Liver (tissue), 3 donors: Measurements from ENCODE around the gene RARB.

Experiments
- ATF3 ChIP-seq: IDR thresholded peaks from 2 replicates; pipeline ENCODE4 v1.6.1; 2016; ENCODE audit warnings: antibody characterized with exemption
- CTCF ChIP-seq: fragments of 150-350 bp; IDR thresholded peaks from 2 replicates; pipeline ENCODE4 v1.5.1; 2017; ENCODE audit warnings: improper control_type of control experiment, low read depth, low read length; ENCODE audit not compliant: missing input control
- EGR1 ChIP-seq, 2 donors: IDR thresholded peaks; 2 replicates each; pipeline ENCODE4 v1.6.1; 2016 to 2018; ENCODE audit warnings: antibody characterized with exemption in 2 of 2, low read depth in 2 of 2
- MAX ChIP-seq: IDR thresholded peaks from 2 replicates; pipeline ENCODE4 v1.6.1; 2016; ENCODE audit warnings: antibody characterized with exemption
- RAD21 ChIP-seq, 2 donors: IDR thresholded peaks; 2 replicates each; pipeline ENCODE4 v1.6.1; 2016; ENCODE audit warnings: antibody characterized with exemption in 2 of 2, mild to moderate bottlenecking in 2 of 2
- TAF1 ChIP-seq: conservative IDR thresholded peaks from 2 replicates; pipeline ENCODE4 v1.6.1; 2016; ENCODE audit warnings: antibody characterized with exemption, mild to moderate bottlenecking
- ZBTB33 ChIP-seq: IDR thresholded peaks from 2 replicates; pipeline ENCODE4 v1.6.1; 2016; ENCODE audit warnings: antibody characterized with exemption
- donor health status: healthy.
- donor health status: healthy.

- TF ChIP-seq CTCF = no peak
- no peak for TF ChIP-seq ZBTB33
- TF ChIP-seq TAF1 = no peak
- no peak for TF ChIP-seq EGR1 (IDR thresholded peaks at IDR 0.05; ENCODE audit: low read depth in 2 of 2)
- TF ChIP-seq MAX = no peak
- no peak for TF ChIP-seq RAD21 (IDR thresholded peaks at IDR 0.05)
- TF ChIP-seq ATF3 = no peak
These were observed 65.2 kb downstream of the RARB start for GRCh38 chr3:25493246-25493645.
